ENCODE measurements around the gene NLRP5.
"Not testable (repeated sequence)": the region's sequence is repeated elsewhere in the genome, so short reads cannot be mapped to it uniquely, and the experiment has no call there.

NLRP5 gene

DNA sequence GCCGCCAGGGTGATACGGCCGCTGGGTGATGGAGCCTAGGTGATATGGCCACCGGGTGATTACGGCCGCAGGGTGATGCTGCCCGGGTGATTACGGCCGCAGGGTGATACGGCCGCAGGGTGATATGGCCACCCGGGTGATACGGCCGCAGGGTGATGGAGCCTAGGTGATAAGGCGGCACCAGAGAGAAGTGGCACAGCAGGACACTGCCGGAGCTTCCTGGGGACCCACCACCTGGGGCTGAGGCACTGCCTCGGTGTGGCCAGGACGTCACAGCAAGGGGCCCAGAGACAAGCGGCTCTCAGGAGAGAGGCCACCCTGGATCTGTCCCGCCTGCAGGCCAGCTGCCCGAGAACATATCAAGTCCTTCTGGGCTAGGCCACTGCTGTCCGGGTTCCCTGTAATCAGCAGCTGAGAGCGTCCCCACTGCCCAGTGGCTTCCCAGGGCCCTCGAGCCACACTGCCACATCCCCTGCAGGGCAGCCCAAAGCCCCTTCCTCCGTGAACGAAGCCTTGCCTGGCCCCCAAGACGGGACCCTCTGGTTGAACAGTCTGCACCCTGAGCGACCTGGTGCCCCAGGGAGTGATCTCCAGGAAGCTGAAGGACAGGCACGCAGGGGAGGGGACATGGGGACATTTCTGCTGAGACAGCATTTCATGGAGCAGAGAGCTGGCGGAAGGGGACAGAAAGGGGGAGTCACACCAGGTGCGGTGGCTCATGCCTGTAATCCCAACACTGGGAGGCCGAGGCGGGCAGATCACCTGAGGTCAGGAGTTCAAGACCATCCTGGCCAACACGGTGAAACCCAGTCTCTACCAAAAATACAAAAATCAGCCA, 112.4 kb downstream of the NLRP5 start:
- no peak for DNase-seq (ENCODE audit: low read depth)

GRCh38 chr19:56099638-56100539, 113.3 kb downstream of the NLRP5 start:
- DNase-seq (ENCODE audit: low read depth) = no peak

DNA sequence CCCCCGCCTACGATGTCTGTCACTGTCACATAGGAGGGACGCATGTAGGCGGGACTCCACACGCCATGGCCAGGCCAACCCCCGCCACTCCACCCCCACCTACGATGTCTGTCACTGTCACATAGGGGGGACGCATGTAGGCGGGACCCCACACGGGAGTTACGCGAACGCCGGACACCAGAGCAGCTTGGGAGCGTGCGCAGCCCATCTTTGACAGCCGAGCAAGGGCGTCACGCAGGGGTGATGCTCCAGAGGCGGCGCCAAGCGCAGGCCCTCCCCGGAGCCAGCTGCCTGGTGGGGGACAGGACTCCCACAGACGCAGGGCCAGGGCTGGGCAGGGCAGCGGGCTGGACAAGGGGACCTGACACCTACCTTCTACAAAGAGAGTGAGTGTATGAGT, 114.5 kb downstream of the NLRP5 start:
- no peak for DNase-seq (ENCODE audit: low read depth)

GRCh38 chr19:56101746-56102535, 115.4 kb downstream of the NLRP5 start:
- DNase-seq (ENCODE audit: low read depth) = no peak

- DNase-seq (ENCODE audit: low read depth) = no peak
Measured at GRCh38 chr19:56103027-56103614, 116.5 kb downstream of the NLRP5 start.

DNA sequence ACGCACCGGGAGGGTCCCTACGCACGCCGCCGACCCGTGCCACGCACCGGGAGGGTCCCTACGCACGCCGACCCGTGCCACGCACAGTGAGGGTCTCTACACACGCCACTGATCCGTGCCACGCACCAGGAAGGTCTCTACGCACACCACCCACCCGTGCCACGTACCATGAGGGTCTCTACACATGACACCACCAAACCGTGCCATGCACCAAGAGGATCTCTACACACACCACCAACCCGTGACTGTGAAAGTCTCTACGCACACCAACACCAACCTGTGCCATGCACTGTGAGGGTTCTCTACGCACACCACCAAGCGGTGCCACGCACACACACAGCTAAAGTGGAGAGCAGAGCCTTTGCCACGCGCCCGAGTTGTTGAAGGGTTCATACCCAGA, 117.8 kb downstream of the NLRP5 start:
- DNase-seq (ENCODE audit: low read depth) = no peak

DNA sequence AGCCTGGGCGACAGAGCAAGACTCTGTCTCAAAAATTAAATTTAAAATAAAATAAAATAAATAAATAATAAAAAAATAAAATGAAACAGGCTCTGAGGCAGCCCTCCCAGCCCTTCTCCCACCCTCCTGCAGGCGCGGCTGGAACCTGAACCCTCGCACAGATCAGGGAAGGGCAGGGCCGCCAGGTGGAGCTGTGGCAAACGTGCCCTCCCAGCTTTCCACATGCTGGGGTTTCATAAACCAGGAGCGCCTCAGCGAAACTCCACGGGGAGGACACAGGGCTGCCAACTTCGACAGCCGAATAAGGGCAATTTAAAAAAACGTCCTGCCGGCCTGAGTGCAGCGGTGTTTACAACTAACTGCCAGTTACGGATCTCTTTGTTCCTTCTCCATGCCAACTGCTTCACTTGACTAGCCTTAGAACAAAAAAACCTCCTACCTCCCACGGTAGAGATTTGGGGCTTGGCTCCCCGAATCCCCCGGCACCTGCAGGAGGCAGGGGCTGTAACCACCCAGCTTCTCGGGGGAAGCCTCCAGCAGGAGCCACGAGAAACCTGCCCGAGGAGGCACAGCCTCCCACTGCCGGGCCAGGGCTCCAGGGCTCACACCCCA, 118.6 kb downstream of the NLRP5 start:
- no peak for DNase-seq (ENCODE audit: low read depth)

GRCh38 chr19:56105831-56106396, 119.3 kb downstream of the NLRP5 start:
- DNase-seq (ENCODE audit: low read depth) = not testable (repeated sequence)

- DNase-seq (ENCODE audit: low read depth) = no peak
Measured at GRCh38 chr19:56106397-56106849, 119.8 kb downstream of the NLRP5 start.

GRCh38 chr19:56106993-56107392, 120.4 kb downstream of the NLRP5 start:
- no peak for DNase-seq (ENCODE audit: low read depth)

DNA sequence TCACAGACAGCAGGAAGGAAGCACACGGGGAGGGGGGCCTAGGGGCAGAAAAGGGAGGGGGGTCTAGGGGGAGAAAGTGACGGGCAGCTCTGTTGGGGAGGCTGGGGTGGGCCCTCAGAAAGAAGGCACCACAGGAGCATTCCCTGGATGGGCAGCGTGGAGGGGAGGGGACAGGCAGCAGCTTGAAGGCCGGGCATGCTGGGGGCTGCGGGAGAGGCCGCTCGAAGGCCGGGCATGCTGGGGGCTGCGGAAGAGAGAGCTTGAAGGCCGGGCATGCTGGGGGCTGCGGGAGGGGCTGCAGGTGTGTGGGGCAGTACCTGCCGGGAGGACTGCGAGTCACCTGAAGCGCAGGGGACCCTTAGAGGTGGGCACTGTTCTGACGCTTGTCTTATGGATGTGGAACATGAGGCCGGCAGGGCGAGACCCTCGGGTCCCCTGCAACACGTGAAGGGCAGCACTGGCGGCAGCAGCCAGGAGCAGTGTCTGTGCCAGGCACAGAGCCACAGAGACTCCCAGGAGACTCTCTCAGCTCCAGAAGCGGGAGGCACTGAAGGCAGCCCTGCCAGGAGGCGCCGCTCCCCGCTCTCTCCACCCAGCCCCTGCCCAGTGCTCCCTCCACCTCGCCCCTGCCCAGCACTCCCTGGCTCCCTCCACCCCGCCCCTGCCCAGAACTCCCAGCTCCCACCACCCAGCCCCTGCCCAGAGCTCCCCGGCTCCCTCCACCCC, 121.2 kb downstream of the NLRP5 start:
- DNase-seq (ENCODE audit: low read depth) = no peak

GRCh38 chr19:56108447-56109195, 122.0 kb downstream of the NLRP5 start:
- no peak for DNase-seq (ENCODE audit: low read depth)

GRCh38 chr19:56109226-56109625, 122.7 kb downstream of the NLRP5 start:
- DNase-seq (ENCODE audit: low read depth) = no peak

- DNase-seq (ENCODE audit: low read depth) = no peak
Measured at GRCh38 chr19:56110515-56111448, 124.2 kb downstream of the NLRP5 start.

Measured in ELR (cell line).